Upper lobe of right lung (tissue), 1 donor: ENCODE measurements around the gene TFCP2L1. TPM values are rescaled to one million over a fixed set of nuclear protein-coding genes. Genes with fewer than 3 reads are reported as not detected.

Experiments used
- ATAC-seq: fragments of 200-7000 bp; cut with Tn5 transposase; one replicate; pipeline ENCODE4 v1.9.1; 2020; ENCODE audit warnings: mild to moderate bottlenecking, moderate library complexity
- DNase-seq: peaks from one replicate; pipeline ENCODE4 v3.0.0-alpha.2; 2020
- H3K27ac ChIP-seq: fragments of 200-600 bp; one replicate; pipeline ENCODE4 v1.8.0; 2022
- H3K27me3 ChIP-seq: fragments of 200-600 bp; one replicate; pipeline ENCODE4 v1.8.0; 2022; ENCODE audit warnings: mild to moderate bottlenecking
- H3K36me3 ChIP-seq: fragments of 200-600 bp; one replicate; pipeline ENCODE4 v1.8.0; 2022
- H3K4me1 ChIP-seq: fragments of 200-600 bp; one replicate; pipeline ENCODE4 v1.8.0; 2022
- H3K4me3 ChIP-seq: fragments of 200-600 bp; one replicate; pipeline ENCODE4 v1.8.0; 2022; ENCODE audit warnings: mild to moderate bottlenecking
- H3K9me3 ChIP-seq: fragments of 200-600 bp; one replicate; pipeline ENCODE4 v1.8.0; 2022
- intact Hi-C: fragments of 100-400 bp; cut with DNase I; formaldehyde crosslinking; loops from one replicate; pipeline ENCODE4 v1.11.0; 2022
- total RNA-seq: library from RNA; stranded (reverse); fragmentation: NEBNext Ultra II Directional; extraction: Animal tissue kit (Norgen Biotek cat#: 25700); gene quantifications from one replicate; pipeline ENCODE4 v1.2.1, GENCODE V29; 2021
- TF ChIP-seq, protein P1 (sequence below): fragments of 200-600 bp; IDR thresholded peaks from one replicate; pipeline ENCODE4 v1.8.0; 2022; ENCODE audit warnings: antibody characterized with exemption
- donor health status: DM: no; HTN: yes; CAD: no; lungs with severe emphysema.

The TFCP2L1 gene
- total RNA-seq, 1 donor from 2014 or later, result 22.0 TPM

DNA sequence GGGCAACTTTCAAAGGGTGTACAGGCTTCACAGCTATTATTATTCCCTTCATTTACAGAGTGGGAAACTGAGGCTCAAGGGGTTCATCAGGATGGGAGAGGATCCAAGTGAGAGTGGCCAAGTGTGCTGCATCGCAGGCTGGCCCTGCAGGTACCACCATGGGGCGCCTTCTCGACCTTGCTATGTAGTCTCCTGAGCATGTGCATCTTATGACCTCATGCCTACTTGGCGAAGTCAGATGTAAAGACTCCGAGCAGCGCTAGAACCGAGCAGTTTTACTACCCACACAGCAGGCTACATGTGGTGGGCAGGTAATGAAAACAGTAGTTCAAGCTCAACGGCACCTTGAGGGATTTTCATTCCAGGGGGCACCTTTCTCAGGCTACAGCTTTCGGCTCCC lies 42.0 kb downstream of the TFCP2L1 start:
- intact Hi-C loops, result no loop called here
- DNase-seq (no peak), ATAC-seq (no peak)
- no peak overlapping the region for H3K27ac ChIP-seq
- H3K4me1 ChIP-seq, result no peaks in the 10 kb centered on the region
- H3K9me3 ChIP-seq, result no peaks in the 10 kb centered on the region
- TF ChIP-seq, protein P1, sequence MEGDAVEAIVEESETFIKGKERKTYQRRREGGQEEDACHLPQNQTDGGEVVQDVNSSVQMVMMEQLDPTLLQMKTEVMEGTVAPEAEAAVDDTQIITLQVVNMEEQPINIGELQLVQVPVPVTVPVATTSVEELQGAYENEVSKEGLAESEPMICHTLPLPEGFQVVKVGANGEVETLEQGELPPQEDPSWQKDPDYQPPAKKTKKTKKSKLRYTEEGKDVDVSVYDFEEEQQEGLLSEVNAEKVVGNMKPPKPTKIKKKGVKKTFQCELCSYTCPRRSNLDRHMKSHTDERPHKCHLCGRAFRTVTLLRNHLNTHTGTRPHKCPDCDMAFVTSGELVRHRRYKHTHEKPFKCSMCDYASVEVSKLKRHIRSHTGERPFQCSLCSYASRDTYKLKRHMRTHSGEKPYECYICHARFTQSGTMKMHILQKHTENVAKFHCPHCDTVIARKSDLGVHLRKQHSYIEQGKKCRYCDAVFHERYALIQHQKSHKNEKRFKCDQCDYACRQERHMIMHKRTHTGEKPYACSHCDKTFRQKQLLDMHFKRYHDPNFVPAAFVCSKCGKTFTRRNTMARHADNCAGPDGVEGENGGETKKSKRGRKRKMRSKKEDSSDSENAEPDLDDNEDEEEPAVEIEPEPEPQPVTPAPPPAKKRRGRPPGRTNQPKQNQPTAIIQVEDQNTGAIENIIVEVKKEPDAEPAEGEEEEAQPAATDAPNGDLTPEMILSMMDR, result no peak
- H3K36me3 ChIP-seq, result no peaks in the 10 kb centered on the region
- no peak overlapping the region for H3K4me3 ChIP-seq
- H3K27me3 ChIP-seq, result no peaks in the 10 kb centered on the region

DNA sequence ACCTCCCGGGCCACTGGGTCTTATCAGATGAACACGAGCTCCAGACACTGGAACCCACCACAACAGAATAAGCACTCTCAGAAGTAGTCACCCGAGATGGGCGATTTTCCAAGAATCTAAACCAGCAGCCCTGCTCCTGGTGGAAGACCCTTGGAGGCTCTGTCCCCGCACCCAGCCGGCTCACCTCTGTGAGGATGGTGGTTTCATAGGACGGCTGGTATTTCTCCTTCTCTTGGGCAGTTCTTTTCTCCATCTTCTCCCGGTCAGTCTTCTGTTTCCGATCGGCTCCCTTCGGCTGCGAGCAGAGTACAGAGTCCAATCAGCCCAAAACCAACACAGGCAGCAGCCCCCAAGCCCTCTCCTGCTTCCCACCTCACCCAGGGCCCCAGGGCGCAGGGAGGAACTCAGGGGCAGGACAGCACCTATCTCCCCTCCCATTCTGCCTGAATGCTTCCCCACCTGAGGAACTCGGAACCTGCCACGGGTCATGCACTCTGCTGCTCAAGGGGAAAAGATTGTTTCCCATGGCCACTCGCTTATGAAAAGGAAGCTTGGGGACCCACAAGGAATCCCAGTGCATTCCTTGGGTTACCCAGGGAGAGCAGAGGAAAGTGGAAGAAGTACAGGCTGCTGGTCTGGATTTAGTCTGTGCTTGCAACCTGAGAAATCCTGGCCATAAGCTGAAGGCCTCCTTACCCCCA lies 42.7 kb downstream of the TFCP2L1 start:
- H3K9me3 ChIP-seq, result no peaks in the 10 kb centered on the region
- no peak overlapping the region for H3K4me3 ChIP-seq
- no peaks in the 10 kb centered on the region for H3K36me3 ChIP-seq
- TF ChIP-seq, protein P1, result no peak
- no peaks in the 10 kb centered on the region for H3K4me1 ChIP-seq
- no peaks in the 10 kb centered on the region for H3K27me3 ChIP-seq
- H3K27ac ChIP-seq, result no peak overlapping the region
- DNase-seq (peak; percentile 23), ATAC-seq (no peak)
- intact Hi-C loops, result no loop called here

DNA sequence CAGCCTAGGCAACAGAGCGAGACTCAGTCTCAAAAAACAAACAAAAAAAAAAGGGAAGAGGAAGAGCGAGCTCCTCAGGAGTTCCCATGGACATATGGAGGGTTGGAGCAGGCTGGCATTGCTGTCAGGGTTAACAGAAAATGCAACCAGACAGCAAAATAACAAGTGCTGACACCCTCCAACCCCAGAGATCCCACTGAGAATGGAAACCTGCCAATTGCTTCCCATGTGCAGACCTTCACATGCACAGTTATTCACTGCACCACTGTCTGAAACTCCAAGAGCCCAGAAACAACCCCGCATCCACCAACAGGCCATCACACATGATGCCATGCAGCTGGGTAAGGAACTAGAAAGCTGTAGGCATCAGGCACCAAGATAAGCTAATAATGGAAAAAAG lies 43.5 kb downstream of the TFCP2L1 start:
- DNase-seq (peak; percentile 9), ATAC-seq (no peak)
- Histone ChIP-seq H3K36me3 (no peaks in the 10 kb centered on the region), H3K4me1 (no peaks in the 10 kb centered on the region), H3K9me3 (no peaks in the 10 kb centered on the region), H3K27ac (no peak overlapping the region), H3K4me3 (no peak overlapping the region), H3K27me3 (no peaks in the 10 kb centered on the region)
- TF ChIP-seq, protein P1, result no peak
- intact Hi-C loops, result no loop called here

DNA sequence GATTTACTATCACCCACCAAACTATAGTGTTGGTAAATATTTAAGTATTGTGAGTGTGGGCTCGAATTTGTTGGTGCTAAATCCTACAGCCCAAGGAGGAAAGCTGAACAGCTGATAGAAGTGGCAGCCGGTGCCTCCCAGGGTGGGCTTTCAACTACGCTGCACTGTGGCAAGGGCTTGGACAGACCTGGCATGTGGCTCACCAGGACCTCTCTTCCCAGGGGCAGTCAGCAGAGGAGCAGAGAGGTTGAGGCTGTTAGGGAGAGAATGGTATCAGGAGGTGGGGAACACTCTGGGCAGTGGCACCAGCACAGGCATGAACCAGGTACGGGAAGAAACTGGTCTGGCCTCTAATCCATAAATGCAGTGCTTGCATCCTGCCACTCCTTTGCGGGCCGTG lies 44.6 kb downstream of the TFCP2L1 start:
- ATAC-seq (no peak), DNase-seq (peak; percentile 31)
- no peaks in the 10 kb centered on the region for H3K27me3 ChIP-seq
- intact Hi-C loops, result no loop called here
- H3K9me3 ChIP-seq, result no peaks in the 10 kb centered on the region
- H3K36me3 ChIP-seq, result no peaks in the 10 kb centered on the region
- TF ChIP-seq, protein P1, result no peak
- H3K4me1 ChIP-seq, result no peaks in the 10 kb centered on the region
- no peak overlapping the region for H3K4me3 ChIP-seq
- no peak overlapping the region for H3K27ac ChIP-seq

DNA sequence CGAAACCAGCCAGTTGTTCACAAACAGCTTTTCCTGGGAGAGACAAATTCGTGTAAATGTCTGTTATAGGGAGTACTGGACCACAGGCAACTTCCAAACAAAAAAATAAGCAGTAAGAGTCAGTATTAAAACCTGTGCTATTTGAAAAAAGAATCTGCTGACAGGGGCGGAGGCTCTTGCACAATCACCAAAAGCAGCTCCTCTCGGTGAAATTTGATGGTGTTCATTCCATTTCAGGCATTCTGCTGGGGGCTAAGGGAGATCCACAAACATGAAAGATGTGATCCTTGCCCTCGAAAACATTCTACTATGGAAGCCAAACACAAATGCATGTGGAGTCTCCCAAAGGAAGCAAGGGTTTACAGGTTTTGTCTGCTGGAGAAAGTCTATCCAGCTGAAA lies 45.0 kb downstream of the TFCP2L1 start:
- H3K36me3 ChIP-seq, result no peaks in the 10 kb centered on the region
- DNase-seq, result peak; percentile 1
- TF ChIP-seq, protein P1, result no peak
- intact Hi-C loops, result no loop called here
- no peaks in the 10 kb centered on the region for H3K27me3 ChIP-seq
- no peaks in the 10 kb centered on the region for H3K4me1 ChIP-seq
- ATAC-seq, result no peak
- no peak overlapping the region for H3K4me3 ChIP-seq
- no peak overlapping the region for H3K27ac ChIP-seq
- no peaks in the 10 kb centered on the region for H3K9me3 ChIP-seq

DNA sequence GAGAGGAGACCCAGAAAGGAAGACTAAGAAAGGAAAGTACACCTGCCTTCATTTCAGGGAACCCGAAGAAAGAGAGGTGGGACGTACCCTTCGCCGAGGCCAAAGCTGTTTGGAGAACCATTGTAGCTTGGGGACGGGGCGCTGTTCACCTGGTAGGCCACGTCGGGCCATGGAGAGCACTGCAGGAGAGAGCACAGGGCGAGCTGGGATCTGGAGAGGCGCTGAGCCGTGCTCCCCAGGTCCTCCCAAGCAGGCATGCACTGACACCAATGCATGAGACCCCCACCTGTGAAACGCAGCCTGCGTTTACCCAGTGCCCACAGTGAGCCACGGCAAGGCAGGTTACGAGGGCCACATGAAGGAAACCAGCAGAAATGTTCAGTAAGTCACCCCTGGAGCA lies 45.5 kb downstream of the TFCP2L1 start:
- DNase-seq (peak; percentile 21), ATAC-seq (no peak)
- Histone ChIP-seq H3K27ac (no peak overlapping the region), H3K27me3 (no peaks in the 10 kb centered on the region), H3K9me3 (no peaks in the 10 kb centered on the region), H3K36me3 (no peaks in the 10 kb centered on the region), H3K4me1 (no peaks in the 10 kb centered on the region), H3K4me3 (no peak overlapping the region)
- intact Hi-C loops, result no loop called here
- TF ChIP-seq, protein P1, result no peak
